Liver (tissue), 3 donors: Measurements from ENCODE around the gene RPS5.

Experiments
- ATF3 ChIP-seq: IDR thresholded peaks from 2 replicates; pipeline ENCODE4 v1.6.1; 2016; ENCODE audit warnings: antibody characterized with exemption
- CTCF ChIP-seq: fragments of 150-350 bp; IDR thresholded peaks from 2 replicates; pipeline ENCODE4 v1.5.1; 2017; ENCODE audit warnings: improper control_type of control experiment, low read depth, low read length; ENCODE audit not compliant: missing input control
- EGR1 ChIP-seq, 2 donors: IDR thresholded peaks; 2 replicates each; pipeline ENCODE4 v1.6.1; 2016 to 2018; ENCODE audit warnings: antibody characterized with exemption in 2 of 2, low read depth in 2 of 2
- FOXA2 ChIP-seq: IDR thresholded peaks from 2 replicates; pipeline ENCODE4 v1.6.1; 2016; ENCODE audit warnings: antibody characterized with exemption
- GABPA ChIP-seq, 2 donors: IDR thresholded peaks in 1 of 2; conservative IDR thresholded peaks in 1 of 2; 2 replicates each; pipeline ENCODE4 v1.6.1; 2016; ENCODE audit warnings: antibody characterized with exemption in 2 of 2, mild to moderate bottlenecking in 1 of 2, moderate library complexity in 1 of 2
- JUND ChIP-seq, 2 donors: IDR thresholded peaks; 2 replicates each; pipeline ENCODE4 v1.6.1; 2016; ENCODE audit warnings: antibody characterized with exemption in 2 of 2
- MAX ChIP-seq: IDR thresholded peaks from 2 replicates; pipeline ENCODE4 v1.6.1; 2016; ENCODE audit warnings: antibody characterized with exemption
- RAD21 ChIP-seq, 2 donors: IDR thresholded peaks; 2 replicates each; pipeline ENCODE4 v1.6.1; 2016; ENCODE audit warnings: antibody characterized with exemption in 2 of 2, mild to moderate bottlenecking in 2 of 2
- RXRA ChIP-seq, 2 donors: IDR thresholded peaks; 2 replicates each; pipeline ENCODE4 v1.6.1; 2017 to 2018; ENCODE audit warnings: antibody characterized with exemption in 2 of 2, mild to moderate bottlenecking in 1 of 2
- SP1 ChIP-seq: IDR thresholded peaks from 2 replicates; pipeline ENCODE4 v1.6.1; 2018; ENCODE audit warnings: antibody characterized with exemption, mild to moderate bottlenecking
- TAF1 ChIP-seq: conservative IDR thresholded peaks from 2 replicates; pipeline ENCODE4 v1.6.1; 2016; ENCODE audit warnings: antibody characterized with exemption, mild to moderate bottlenecking
- YY1 ChIP-seq: IDR thresholded peaks from 2 replicates; pipeline ENCODE4 v1.6.1; 2016; ENCODE audit warnings: antibody characterized with exemption, mild to moderate bottlenecking
- TF ChIP-seq, protein P1 (sequence below): IDR thresholded peaks from 2 replicates; pipeline ENCODE4 v1.6.1; 2016; ENCODE audit warnings: antibody characterized with exemption, mild to moderate bottlenecking
- donor health status: healthy.
- donor health status: healthy.

DNA sequence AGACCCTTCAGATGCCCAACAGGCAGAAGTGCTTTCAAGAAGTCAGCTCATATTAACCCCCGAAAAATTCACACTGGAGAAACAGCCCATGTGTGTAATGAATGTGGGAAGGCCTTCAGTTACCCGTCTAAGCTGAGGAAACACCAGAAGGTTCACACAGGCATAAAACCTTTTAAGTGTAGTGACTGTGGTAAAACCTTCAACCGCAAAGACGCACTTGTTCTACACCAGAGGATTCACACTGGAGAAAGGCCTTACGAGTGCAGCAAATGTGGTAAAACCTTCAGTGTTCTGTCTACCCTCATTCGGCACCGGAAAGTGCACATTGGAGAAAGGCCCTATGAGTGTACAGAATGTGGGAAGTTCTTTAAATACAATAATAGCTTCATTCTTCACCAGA is 30.0 kb downstream of the RPS5 start:
- TF ChIP-seq SP1, result no peak
- no peak for TF ChIP-seq CTCF
- TF ChIP-seq YY1, result no peak
- TF ChIP-seq GABPA (IDR thresholded peaks at IDR 0.05 in 1 of 2, conservative IDR thresholded peaks at IDR 0.05 in 1 of 2), result no peak
- no peak for TF ChIP-seq ATF3
- TF ChIP-seq RXRA (IDR thresholded peaks at IDR 0.05), result no peak
- TF ChIP-seq RAD21 (IDR thresholded peaks at IDR 0.05), result no peak
- TF ChIP-seq, protein P1, sequence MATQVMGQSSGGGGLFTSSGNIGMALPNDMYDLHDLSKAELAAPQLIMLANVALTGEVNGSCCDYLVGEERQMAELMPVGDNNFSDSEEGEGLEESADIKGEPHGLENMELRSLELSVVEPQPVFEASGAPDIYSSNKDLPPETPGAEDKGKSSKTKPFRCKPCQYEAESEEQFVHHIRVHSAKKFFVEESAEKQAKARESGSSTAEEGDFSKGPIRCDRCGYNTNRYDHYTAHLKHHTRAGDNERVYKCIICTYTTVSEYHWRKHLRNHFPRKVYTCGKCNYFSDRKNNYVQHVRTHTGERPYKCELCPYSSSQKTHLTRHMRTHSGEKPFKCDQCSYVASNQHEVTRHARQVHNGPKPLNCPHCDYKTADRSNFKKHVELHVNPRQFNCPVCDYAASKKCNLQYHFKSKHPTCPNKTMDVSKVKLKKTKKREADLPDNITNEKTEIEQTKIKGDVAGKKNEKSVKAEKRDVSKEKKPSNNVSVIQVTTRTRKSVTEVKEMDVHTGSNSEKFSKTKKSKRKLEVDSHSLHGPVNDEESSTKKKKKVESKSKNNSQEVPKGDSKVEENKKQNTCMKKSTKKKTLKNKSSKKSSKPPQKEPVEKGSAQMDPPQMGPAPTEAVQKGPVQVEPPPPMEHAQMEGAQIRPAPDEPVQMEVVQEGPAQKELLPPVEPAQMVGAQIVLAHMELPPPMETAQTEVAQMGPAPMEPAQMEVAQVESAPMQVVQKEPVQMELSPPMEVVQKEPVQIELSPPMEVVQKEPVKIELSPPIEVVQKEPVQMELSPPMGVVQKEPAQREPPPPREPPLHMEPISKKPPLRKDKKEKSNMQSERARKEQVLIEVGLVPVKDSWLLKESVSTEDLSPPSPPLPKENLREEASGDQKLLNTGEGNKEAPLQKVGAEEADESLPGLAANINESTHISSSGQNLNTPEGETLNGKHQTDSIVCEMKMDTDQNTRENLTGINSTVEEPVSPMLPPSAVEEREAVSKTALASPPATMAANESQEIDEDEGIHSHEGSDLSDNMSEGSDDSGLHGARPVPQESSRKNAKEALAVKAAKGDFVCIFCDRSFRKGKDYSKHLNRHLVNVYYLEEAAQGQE, result no peak
- TF ChIP-seq JUND (IDR thresholded peaks at IDR 0.05), result no peak
- TF ChIP-seq TAF1, result no peak
- TF ChIP-seq EGR1 (IDR thresholded peaks at IDR 0.05; ENCODE audit: low read depth in 2 of 2), result no peak
- no peak for TF ChIP-seq FOXA2
- TF ChIP-seq MAX, result no peak
